Smooth muscle cell (in vitro differentiated cells): ENCODE results near the gene CSKMT. TPM values are rescaled to one million over a fixed set of nuclear protein-coding genes. Genes with fewer than 3 reads are reported as not detected.

Experiments used
- DNase-seq: peaks from one replicate; lab custom pipeline; 2025; ENCODE audit not compliant: unreplicated experiment; lab: John Stamatoyannopoulos, UW
- H2AFZ ChIP-seq: fragments of 200-600 bp; sonication (generic); 2 replicates; pipeline ENCODE4 v1.6.0; 2016; ENCODE audit warnings: antibody characterized with exemption, low read depth, mild to moderate bottlenecking
- H3F3A ChIP-seq: fragments of 200-600 bp; sonication (generic); 2 replicates; pipeline ENCODE4 v1.6.0; 2017; ENCODE audit warnings: antibody characterized with exemption, low read depth
- H3K27ac ChIP-seq: fragments of 200-600 bp; sonication (generic); 2 replicates; pipeline ENCODE4 v1.5.1; 2016; ENCODE audit warnings: low read depth, mild to moderate bottlenecking
- H3K27me3 ChIP-seq: fragments of 200-600 bp; sonication (generic); 2 replicates; pipeline ENCODE4 v1.6.1; 2016; ENCODE audit warnings: low read depth, mild to moderate bottlenecking
- H3K36me3 ChIP-seq: fragments of 200-600 bp; sonication (generic); 2 replicates; pipeline ENCODE4 v1.5.1; 2016; ENCODE audit warnings: low read depth
- H3K4me1 ChIP-seq: fragments of 200-600 bp; sonication (generic); 2 replicates; pipeline ENCODE4 v1.5.1; 2016; ENCODE audit warnings: low read depth
- H3K4me2 ChIP-seq: fragments of 200-600 bp; sonication (generic); 2 replicates; pipeline ENCODE4 v1.6.0; 2016; ENCODE audit warnings: mild to moderate bottlenecking
- H3K4me3 ChIP-seq: fragments of 200-600 bp; sonication (generic); 2 replicates; pipeline ENCODE4 v1.5.1; 2016; ENCODE audit warnings: mild to moderate bottlenecking
- H3K79me2 ChIP-seq: fragments of 200-600 bp; sonication (generic); 2 replicates; pipeline ENCODE4 v1.6.0; 2016; ENCODE audit warnings: low read depth, mild to moderate bottlenecking
- H3K9ac ChIP-seq: fragments of 200-600 bp; sonication (generic); 2 replicates; pipeline ENCODE4 v1.6.0; 2016; ENCODE audit warnings: low read depth
- H3K9me3 ChIP-seq: fragments of 200-600 bp; sonication (generic); replicated peaks from 2 replicates; pipeline ENCODE4 v1.5.1; 2016; ENCODE audit warnings: low read depth
- H4K20me1 ChIP-seq: fragments of 200-600 bp; sonication (generic); 2 replicates; pipeline ENCODE4 v1.6.0; 2016; ENCODE audit warnings: low read depth
- CTCF ChIP-seq: fragments of 200-600 bp; sonication (generic); IDR thresholded peaks from 2 replicates; pipeline ENCODE4 v1.5.1; 2017; ENCODE audit warnings: borderline replicate concordance, mild to moderate bottlenecking, antibody characterized with exemption; ENCODE audit not compliant: insufficient read depth, poor library complexity, severe bottlenecking
- WGBS: methylation state at CpG from one replicate; pipeline ENCODE4 v1.1.7; 2016; ENCODE audit warnings: low lambda C conversion rate; 5-methylcytosine and 5-hydroxymethylcytosine counted together
- polyA plus RNA-seq: library from polyadenylated mRNA; unstranded; fragments of >200 nt; fragmentation: Nextera tagmentation; extraction: Ambion mirVana; gene quantifications from 2 replicates; pipeline ENCODE4 v1.2.1, GENCODE V29; 2016
- total RNA-seq: library from RNA; depleted of rRNA; stranded (reverse); fragments of >200 nt; gene quantifications from 2 replicates; pipeline ENCODE4 v1.2.3, GENCODE V29; 2014

The CSKMT gene
- total and polyA plus RNA-seq, 2 experiments from 2014 or later: 1.4 to 4.9 TPM

- H3K4me1 ChIP-seq: peaks cover 7% of the 10 kb centered on the region
- peak overlapping the region; percentile 95 for H3K9ac ChIP-seq
- no peaks in the 10 kb centered on the region for H4K20me1 ChIP-seq
- WGBS: 93% methylated on average over 15 of the region's 15 CpGs
- H3K36me3 ChIP-seq: no peaks in the 10 kb centered on the region
- no peak for TF ChIP-seq CTCF
- peaks cover 24% of the 10 kb centered on the region for H3K79me2 ChIP-seq
- peak overlapping the region; percentile 91 for H3K4me2 ChIP-seq
- H3K27me3 ChIP-seq: no peaks in the 10 kb centered on the region
- no peak overlapping the region for H2AFZ ChIP-seq
- H3K27ac ChIP-seq: peak overlapping the region; percentile 72
- peaks cover 27% of the 10 kb centered on the region for H3F3A ChIP-seq
- no peak for DNase-seq
- H3K4me3 ChIP-seq: peak overlapping the region; percentile 92
- H3K9me3 ChIP-seq: no peaks in the 10 kb centered on the region
Measured at GRCh38 chr11:62677714-62678113, 12.6 kb downstream of the CSKMT start.

- Histone ChIP-seq H3F3A (peaks cover 27% of the 10 kb centered on the region), H3K9ac (peak overlapping the region; percentile 95), H4K20me1 (no peaks in the 10 kb centered on the region), H3K27ac (peak overlapping the region; percentile 72), H3K27me3 (no peaks in the 10 kb centered on the region), H3K4me2 (peak overlapping the region; percentile 91), H3K79me2 (peaks cover 24% of the 10 kb centered on the region), H3K9me3 (no peaks in the 10 kb centered on the region), H3K4me1 (peaks cover 7% of the 10 kb centered on the region), H2AFZ (peak overlapping the region; percentile 37), H3K4me3 (peak overlapping the region; percentile 92), H3K36me3 (no peaks in the 10 kb centered on the region)
- WGBS: 10% methylated on average over 13 of the region's 16 CpGs
- no peak for TF ChIP-seq CTCF
- DNase-seq: no peak
Measured at GRCh38 chr11:62678433-62678769, 13.3 kb downstream of the CSKMT start.

GRCh38 chr11:62678770-62679696, 13.9 kb downstream of the CSKMT start, which contains the start of gene UBXN1:
Gene UBXN1 (minus strand): TSS chr11:62679073. CDS start chr11:62678923, 150 bp downstream.
- peak; percentile 61 for DNase-seq
- Histone ChIP-seq H3K9me3 (no peaks in the 10 kb centered on the region), H4K20me1 (no peaks in the 10 kb centered on the region), H3K4me2 (peak within 1 kb of the TSS; percentile 91), H3K36me3 (no peaks in the 10 kb centered on the region), H3F3A (peaks cover 27% of the 10 kb centered on the region), H3K27me3 (no peaks in the 10 kb centered on the region), H3K4me3 (peak within 1 kb of the TSS; percentile 92), H3K4me1 (peaks cover 7% of the 10 kb centered on the region), H3K79me2 (peaks cover 21% of the 10 kb centered on the region), H3K9ac (peak within 1 kb of the TSS; percentile 95), H2AFZ (peak within 1 kb of the TSS; percentile 37), H3K27ac (peak within 1 kb of the TSS; percentile 72)
- TF ChIP-seq CTCF: no peak
- 12% methylated on average over 55 of the region's 55 CpGs for WGBS
